HG03565 (cell line): Measurements from ENCODE around the gene ANO4.
"Not testable (repeated sequence)": the region's sequence is repeated elsewhere in the genome, so short reads cannot be mapped to it uniquely, and the experiment has no call there.

ENCODE experiments used
- ATAC-seq: cut with Tn5 transposase; IDR thresholded peaks from one replicate; pipeline ENCODE4 v1.9.1; 2021; ENCODE audit warnings: mild to moderate bottlenecking, moderate library complexity; ENCODE audit not compliant: unreplicated experiment

ANO4 gene

DNA sequence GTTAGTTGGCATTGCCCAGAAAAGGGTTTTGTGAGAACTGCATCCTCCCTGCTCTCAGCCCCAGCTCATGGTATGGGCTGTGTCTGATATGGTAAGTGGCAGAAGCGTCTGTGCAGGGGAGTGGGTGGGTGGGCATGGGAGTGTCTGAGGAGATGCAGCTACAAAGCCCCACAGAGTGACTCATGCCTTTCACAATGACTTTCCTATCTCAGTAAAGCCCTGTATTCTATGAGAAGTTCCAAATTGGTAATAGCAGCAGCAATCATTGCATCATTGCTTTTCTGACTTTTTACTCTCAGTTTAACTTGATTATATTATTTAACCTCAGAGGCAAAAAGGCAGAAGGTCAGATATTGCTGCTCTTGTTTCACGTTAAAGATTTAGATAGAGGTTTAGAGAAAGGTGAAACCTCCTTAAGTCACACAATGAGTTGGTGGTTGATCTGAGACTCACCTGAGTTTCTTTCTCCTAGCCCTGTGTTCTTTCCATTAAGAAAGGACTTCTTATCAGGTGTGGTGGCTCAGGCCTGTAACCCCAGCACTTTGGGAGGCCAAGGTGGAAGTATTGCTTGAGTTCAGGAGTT lies 243.8 kb downstream of the ANO4 start:
- ATAC-seq, result peak; percentile 65

DNA sequence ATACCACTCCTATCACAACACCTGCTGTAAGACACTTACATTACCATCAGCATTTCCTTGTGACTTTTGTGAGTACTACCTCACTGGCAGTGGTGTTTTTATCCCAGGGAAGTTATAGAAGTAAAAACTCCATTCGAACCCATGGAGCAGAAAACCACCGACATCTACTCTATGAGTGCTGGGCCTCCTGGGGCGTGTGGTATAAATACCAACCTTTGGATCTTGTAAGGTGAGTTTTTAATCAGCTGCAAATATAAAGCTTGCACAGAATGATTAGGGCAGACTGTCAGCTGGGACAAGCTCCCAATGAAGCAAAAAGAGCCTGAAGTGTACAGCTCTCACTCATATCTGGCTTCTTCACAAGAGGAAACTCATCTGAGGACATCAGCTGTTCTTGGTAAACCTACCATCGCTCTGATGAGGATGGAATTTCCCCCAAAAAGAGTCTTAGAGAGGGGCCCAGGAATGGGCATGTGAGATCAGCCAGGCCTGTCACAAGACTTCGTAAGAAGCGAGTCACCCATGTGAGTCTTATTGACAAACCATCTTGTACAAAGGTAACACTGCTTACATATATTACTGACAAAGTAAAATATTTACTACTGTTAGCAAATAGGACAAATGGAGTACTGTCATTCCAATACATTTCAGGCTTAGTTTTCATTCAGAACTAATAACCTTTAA lies 245.4 kb downstream of the ANO4 start:
- ATAC-seq, result no peak

DNA sequence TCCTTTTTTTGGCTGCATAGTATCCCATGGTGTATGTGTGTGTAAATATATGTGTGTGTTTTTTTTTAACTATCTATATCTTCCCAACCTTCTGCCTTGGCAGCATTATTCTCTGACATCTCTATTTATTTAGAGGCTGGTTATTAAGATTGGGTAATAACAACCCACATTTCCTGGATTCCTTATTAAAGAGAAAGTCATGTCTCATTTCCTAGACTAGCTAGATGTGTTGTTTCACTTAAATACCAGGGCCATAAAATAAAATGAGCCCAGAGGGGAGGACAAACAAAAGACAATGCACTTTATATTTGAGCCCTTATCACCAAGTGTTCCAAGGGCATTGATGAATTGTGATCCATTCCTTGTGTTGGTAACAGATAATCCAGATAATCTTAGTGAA lies 246.4 kb downstream of the ANO4 start:
- no peak for ATAC-seq

DNA sequence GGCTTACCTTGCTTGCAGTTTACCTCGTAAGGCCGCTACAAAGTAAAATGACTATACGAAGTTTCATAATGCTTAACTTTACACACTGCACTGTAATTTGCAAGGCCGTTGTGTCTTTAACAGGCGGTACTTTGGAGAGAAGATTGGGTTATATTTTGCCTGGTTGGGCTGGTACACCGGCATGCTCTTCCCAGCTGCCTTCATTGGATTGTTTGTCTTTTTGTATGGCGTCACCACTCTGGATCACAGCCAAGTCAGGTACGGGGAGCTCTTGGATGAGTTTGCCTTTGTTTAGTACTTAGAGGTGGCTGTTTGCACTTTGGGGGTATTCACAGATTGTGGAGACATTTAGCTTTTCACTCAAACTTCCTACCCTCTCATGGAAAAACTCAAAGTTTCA lies 247.6 kb downstream of the ANO4 start:
- no peak for ATAC-seq

DNA sequence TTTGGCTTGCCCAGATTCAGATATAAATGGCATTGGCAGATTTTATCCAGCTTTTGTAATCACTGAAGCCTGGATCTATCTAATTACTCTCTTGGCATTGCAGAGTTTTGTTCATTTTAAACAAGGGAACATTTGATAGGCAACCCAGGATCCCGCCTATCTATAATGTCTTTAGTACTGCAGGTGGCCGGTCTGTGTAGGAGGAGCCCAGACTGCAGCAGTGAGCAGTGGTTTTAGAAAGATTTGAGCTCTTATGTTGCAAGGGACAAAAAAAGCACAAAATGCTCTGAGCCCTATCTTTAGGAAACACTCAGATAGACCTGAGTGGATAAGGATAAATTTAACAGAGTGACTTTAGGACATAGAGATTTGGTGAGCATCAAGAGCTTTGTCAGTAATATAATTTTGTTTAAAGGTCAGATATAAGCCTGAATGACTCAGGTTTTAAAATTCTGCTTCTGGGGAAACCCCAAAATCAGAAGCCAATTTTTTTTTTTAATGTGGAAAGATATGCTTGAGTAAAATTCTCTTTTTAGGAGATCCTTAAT lies 250.0 kb downstream of the ANO4 start:
- ATAC-seq, result no peak

DNA sequence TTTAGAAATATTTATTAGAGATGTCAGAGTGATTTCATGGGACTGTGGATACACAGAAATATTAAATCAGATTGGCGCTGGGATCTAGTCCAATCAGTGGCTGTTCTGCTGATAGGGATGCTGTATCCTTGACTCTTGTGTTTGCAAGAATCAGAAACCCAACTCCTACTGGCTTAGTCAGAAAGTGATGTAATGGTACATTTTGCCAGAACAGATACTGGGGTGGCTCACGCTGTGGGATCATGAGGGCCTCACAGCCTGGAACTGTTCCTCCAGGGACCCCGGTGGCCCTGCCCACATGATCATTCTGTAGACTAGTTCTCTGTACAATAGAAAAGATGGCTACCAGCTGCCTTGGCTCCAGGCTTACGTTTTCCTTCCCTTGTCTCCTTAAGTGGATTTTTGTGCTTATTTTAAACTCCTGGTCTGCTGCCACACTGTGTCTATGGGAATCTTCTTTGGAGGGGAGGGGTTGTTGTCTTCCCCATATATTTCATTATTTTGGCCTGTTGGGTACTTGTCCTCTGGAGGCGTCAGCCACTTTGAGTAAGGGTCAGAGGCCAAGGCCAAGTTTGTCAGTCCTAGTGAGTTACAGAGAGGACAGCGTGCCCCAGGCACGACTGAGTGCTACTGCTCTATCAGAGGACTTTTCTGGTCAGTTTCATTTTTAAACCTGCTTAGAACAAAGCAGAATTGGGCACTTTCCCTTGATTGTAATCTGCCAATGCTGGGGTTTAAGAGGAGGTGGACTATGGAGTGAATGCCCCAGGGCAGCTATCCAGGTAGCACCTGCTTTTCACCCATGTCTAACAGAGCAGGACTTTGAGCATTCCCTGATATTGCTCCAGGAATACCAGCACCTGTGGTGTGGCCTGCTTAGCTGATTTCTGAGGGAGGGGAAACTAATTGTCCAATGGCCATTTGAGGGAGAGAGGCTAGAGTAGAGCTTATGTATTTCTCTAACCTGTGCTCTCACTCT lies 251.2 kb downstream of the ANO4 start:
- ATAC-seq, result no peak

DNA sequence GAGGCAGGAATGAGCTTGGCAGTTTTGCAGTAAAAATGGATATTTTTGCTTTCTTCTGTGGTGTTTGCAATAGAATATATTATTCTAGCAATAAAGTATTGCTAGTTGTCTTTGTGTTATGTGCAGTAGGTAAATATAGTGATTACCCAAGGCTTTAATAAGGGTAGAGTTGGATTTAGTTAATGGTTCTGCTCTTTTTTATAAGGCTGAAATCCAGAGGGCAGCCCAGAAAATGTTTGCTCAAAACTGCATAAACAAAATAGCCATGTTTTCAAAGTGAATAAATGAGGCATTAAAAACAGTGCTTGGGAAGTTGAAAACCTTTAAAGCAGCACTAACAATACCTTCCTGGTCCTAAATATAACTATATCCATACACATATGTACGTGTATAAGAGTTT lies 253.1 kb downstream of the ANO4 start:
- no peak for ATAC-seq

DNA sequence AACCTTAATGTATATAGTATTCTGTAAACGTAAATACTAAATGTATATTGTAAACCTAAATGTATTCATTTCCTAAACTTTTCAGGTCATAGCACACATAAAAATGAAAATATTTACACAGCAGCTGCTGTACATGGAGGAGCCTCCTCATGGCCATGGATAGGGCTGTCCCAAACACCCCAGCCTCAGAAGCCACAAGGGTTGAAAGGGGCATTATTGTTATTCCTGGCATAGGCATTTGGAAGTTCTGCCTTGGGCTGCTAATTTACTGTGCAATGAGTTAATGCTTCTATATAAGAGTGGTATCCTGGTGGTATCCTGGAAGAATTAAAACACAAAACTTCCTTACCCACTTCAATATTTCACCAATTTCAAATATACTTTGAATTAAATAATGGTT lies 256.1 kb downstream of the ANO4 start:
- ATAC-seq, result no peak

DNA sequence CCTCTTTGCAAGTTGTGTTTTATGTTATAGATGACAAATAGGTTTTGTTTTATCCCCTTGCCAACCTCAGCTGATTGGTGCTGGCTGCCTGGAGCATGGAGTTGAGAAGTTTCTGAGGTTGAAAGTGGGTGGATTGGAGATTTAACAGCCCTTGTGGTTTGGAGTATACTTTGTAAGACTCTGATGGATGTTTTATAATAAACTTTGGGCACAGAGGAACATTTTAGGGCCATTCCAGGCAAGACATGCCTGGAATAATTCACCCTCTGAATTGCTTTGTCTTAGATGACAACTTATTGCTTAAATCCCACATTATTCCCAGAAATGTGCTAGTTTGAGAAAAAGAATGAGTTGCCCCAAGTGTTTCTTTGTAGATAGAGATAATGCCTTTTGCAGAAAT lies 256.6 kb downstream of the ANO4 start:
- ATAC-seq, result no peak

DNA sequence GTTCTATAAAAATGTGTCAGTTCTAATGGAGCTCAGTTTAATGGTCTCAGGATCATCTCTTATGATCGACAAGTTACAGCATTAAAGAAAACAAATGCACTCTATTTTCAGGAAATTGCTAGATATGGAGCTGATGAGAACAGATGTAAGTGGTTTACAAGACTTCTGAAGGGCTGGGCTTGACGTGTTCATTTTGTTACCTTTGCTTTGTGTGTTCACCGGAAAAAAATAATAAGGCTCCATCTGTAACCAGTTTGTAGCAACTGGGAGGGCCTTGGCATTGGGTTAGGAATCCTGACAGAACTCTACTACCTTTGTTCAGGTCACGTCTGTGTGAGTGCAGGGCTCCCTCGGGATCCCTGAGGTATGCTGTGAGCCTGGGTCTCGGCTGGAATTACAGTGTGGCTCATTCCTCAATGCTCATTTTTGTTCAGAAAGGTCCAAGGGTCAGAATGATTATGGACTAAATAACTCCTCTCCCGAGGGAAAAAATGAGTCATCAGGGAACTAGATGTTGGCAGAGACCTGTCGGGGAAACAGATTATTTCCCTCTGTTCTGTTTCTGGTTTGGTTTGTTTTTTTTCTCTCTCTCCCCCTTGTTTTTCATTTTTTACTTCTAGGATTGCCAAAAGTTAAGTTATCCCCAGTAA lies 257.4 kb downstream of the ANO4 start:
- no peak for ATAC-seq

DNA sequence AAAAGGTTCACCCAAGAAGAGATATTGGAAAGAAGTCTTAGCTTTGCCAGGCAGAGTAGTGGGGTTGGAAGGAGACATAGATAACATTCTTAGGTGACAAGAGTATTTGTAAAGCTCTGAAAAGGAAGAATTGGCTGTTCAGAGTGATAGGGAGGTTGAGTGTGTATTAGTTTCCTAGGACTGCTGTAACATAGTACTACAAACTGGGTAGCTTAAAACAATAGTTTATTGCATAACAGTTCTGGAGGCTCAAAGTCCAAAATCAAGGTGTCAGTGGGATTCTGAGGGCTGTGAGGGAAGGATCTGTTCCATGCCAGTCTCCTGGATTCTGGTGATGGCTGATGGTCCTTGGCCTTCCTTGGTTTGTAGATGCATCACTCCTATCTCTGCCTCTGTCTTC lies 258.6 kb downstream of the ANO4 start:
- ATAC-seq, result no peak

DNA sequence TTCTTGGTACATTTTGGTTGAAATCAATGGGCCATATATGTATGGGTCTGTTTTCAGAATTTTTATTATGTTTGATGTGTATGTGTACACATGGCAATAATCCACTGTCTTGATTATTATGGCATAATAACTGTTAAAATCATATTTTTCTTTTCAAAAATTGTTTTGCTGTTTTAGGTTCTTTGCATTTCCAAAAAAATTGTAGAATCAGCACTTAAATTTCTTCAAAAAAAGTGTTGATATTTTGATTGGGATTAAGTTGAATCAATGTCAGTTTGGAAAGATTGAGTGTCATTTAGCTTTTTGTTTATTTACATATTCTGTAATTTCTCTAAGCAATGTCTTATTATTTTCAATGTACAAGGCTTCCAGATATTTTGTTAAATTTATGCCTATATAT lies 261.4 kb downstream of the ANO4 start:
- no peak for ATAC-seq

DNA sequence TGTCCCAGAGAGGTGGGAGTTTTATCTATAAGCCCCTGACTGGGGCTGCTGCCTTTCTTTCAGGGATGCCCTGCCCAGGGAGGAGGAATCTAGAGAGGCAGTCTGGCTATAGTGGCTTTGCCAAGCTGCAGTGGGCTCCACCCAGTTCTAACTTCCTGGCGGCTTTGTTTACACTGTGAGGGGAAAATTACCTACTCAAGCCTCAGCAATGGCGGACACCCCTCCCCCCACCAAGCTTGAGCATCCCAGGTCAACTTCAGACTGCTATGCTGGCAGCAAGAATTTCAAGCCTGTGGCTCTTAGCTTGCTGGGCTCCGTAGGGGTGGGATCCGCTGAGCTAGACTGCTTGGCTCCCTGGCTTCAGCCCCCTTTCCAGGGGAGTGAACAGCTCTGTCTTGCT lies 267.9 kb downstream of the ANO4 start:
- ATAC-seq, result not testable (repeated sequence)

DNA sequence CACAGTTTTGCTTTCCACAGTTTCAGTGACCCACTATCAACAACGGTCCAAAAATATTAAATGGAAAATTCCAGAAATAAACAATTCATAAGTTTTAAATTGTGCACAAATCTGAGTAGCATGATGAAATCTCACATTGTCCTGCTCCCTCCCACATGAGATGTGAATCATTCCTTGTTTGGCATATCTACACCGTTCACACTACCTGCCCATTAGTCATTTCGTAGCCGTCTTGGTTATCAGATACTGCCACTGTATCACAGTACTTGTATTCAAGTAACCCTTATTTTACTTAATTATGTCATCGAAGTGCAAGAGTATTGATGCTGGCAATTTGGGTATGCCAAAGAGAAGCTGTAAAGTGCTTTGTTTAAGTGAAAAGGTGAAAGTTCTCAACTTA lies 270.1 kb downstream of the ANO4 start:
- ATAC-seq, result no peak

DNA sequence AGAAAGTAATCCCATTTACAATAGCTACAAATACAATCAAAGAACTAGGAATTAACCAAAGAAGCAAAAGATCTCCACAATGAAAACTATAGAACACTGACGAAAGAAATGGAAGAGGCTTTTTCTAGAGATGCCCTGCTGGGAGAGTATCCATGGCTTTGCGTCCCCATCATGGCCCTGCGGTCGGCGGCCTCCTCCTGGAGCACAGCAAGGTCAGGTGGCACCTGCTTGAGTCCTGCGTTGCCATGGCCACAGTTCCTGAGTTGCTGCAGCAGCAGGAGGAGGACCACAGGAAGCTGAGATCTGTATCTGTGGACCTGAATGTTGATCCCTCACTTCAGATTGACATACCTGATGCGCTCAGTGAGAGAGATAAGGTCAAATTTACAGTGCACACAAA lies 271.9 kb downstream of the ANO4 start:
- no peak for ATAC-seq

DNA sequence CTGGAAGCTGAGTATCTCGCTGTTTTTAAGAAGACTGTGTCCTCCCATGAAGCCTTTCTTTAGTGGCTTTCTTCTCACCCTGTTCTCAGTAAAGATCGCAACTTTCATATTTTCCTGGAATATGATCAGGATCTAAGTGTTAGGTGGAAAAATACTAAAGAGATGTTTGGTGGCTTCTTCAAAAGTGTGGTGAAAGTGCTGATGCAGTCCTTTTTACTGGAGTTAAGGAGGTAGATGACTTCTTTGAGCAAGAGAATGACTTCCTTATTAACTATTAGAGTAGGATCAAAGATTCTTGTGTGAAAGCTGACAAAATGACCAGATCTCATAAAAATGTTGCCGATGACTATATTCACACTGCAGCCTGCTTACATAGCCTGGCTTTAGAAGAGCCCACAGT lies 273.8 kb downstream of the ANO4 start:
- ATAC-seq, result no peak

DNA sequence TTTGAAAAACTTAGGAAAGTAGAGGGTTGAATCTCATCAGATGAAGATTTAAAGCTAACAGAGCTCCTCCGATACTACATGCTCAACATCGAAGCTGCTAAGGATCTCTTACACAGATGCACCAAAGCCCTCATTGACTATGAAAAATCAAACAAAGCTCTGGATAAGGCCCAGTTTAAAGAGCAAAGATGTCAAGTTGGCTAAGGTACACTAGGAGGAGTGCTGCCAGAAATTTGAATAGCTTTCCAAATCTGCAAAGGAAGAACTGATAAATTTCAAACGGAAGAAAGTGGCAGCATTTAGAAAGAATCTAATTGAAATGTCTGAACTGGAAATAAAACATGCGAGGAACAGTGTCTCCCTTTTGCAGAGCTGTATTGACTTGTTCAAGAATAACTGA lies 274.3 kb downstream of the ANO4 start:
- no peak for ATAC-seq

DNA sequence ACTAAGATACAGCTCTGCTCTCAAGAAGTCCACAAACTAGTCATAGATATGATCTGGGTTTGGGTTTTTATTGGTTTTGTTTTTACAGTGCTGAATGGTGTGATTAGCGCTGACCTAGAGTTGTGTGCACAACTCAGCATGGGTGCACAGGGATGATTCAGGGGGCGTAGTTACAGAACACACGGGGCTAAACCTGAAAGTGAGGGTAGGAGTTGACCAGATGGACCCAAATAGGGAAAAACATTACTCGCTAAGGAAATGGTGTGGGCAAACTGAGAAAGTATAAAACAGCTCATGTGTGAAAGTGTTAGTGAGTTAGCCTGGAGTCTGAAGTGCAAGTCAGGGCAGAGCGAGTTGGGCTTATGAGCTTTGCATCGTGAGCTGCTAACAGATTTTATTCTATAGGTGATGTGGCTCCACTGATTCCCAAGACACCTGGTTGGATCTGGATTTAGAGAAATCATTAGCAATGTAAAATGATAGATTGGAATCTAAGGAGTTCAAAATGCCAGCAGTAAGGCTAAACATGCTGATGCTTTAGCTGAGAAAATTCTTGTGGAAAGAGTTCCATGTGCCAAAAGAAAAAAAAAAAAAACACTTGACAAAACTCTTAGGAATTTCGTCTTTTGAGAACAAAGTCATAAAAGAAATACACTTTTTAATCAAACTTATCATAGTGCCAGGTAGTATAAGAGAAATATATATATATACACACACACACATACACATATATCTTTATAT lies 280.5 kb downstream of the ANO4 start:
- peak; percentile 65 for ATAC-seq

DNA sequence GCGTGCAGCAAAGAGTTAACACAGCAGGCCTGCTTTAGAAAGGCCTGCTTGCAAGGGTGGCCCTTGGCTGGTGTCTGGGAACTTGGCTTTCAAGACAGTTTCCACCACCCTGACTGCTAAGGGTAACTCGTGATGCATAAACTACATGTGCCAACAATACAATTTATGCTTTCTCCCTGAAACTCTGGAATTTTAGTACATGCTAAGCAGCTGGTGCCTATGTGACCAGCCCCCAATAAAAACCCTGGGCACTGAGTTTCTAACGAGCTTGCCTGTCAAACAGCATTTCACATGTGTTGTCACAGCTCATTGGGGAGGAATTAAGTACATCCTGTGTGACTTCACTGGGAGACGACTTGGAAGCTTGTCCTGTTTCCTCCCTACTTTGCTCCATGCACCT lies 282.3 kb downstream of the ANO4 start:
- ATAC-seq, result no peak

DNA sequence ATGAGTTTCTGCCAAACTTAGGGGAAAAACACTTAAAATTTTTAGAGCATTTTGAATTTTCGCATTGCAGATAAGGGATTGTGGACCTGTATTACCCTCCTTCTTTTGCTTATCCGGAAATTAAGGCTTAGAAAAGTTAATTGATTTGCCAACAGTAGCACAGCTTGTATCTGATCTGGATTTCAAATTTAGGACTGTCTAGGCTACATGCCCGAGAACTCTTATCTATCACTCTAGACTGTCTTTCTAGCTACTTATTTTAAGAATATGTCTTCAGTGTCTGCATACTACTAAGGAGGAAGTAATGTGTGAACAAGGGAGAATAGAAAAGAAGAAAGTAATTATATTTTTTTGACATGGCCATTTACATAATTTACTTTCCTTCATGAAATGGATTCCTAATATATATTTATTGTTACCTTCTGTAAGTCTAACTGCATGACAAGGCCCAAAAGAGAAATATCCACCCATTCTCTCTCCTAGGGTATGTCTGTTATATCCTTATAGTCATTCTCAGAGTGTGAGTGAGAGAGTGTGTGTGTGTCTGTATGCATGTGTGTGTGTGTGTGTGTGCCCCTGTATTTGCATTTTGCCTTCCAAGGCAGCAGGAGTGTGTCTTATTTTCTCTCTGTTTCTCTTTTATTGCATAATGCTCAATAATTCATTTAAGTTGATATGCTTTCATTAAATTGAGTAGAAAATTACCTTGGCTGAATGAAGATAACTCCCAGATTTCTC lies 283.4 kb downstream of the ANO4 start:
- ATAC-seq, result no peak
